Caki2 (cell line): ENCODE measurements around the gene GCNT3. TPM values are rescaled to one million over a fixed set of nuclear protein-coding genes. Genes with fewer than 3 reads are reported as not detected.

Source experiments
- DNase-seq: peaks from one replicate; pipeline ENCODE4 v3.0.0-alpha.2; 2015; ENCODE audit warnings: low read depth
- in situ Hi-C: cut with HindIII; loops from 2 replicates; pipeline ENCODE4 v1.10.0; 2016; ENCODE audit warnings: low sequenced_read_pairs, low pct_unique_long_range_greater_than_20kb, mixed read lengths
- total RNA-seq: library from RNA; depleted of rRNA; stranded (reverse); fragments of >200 nt; shearing (Covaris generic); gene quantifications from 2 replicates; pipeline ENCODE4 v1.2.3, GENCODE V29; 2014; ENCODE audit warnings: low replicate concordance; rRNA removed

GCNT3 gene
- total RNA-seq, 1 experiment from 2014 or later = 5.9 TPM

DNA sequence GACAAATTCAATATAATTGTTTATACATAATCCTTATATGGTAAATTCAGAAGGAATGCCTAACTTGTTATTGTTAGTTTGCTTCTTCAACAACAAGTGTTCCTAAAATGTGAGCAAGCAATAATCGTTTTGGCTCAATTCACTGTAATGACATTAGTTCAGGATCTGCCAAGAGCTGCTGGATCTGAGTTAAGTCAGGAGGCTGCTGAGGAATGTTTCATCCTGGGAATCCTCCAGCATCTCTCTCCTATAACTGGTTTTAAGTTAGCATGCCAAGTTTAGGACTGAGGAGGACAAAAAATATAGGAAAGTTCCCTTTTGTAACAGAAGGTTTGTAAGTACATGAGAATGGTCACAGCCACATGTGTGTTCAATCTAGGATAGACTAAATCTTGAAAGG, 50.7 kb downstream of the GCNT3 start:
- in situ Hi-C loops = no loop called here

GRCh38 chr15:59668556-59668955, 57.0 kb downstream of the GCNT3 start:
- DNase-seq = no peak
- in situ Hi-C loops = no loop called here

More for the DNA sequence above, 50.7 kb downstream of the GCNT3 start:
- DNase-seq = no peak

Other genes with a start within 250 kb of the GCNT3 start
- 104 and 137 TPM in 2 replicates for gene MYO1E, start 238.9 kb upstream of the GCNT3 start, total RNA-seq
- 1.9 and 4.1 TPM in 2 replicates for gene FAM81A, start 173.6 kb upstream of the GCNT3 start, total RNA-seq
- 63.5 and 81.5 TPM in 2 replicates for gene GTF2A2, start 45.7 kb downstream of the GCNT3 start, total RNA-seq
- gene BNIP2, start 77.5 kb downstream of the GCNT3 start, total RNA-seq = 33.1 and 66.9 TPM in 2 replicates